ENCODE data around the gene NRG3.

NRG3 gene
- long read RNA-seq, partial matches to known transcripts: 0 of 2 reads
- long read RNA-seq, other reads (novel, unspliced or antisense): 2 of 2 reads

DNA sequence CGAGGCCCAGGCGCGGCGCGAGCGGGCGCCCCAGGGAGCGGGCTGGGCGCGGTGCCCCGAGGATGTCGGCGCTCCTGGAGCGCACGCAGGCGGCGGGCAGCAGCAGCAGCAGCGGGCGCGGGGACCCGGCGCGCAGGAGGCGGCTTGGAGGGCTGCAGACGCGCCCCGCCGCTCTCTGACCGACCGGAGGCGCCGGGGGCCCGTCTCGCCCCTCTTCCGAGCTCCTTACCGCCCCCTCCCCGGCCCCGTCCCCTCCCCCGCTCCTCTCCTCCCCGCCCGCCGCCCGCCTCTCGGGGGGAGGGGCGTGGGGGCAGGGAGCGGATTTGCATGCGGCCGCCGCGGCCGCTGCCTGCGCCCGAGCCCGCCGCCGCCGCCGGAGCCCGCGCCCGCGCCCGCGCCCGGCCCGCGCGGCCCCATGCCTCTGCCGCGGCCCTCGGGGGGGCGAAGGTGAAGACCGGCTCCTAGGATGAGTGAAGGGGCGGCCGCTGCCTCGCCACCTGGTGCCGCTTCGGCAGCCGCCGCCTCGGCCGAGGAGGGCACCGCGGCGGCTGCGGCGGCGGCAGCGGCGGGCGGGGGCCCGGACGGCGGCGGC lies at the start of gene NRG3:
Gene NRG3 (plus strand): TSS at position 320 of the 592 bp plus-strand sequence.
- no peak for DNase-seq (ENCODE audit: low read depth in 1 of 2, low spot score in 1 of 2)
- Histone ChIP-seq H3K27me3 (ENCODE audit: insufficient read depth, poor library complexity, severe bottlenecking) (peaks cover 30% of the 10 kb centered on the region), H3K27ac (replicated peaks) (no peak within 1 kb of the TSS), H3K4me3 (replicated peaks; ENCODE audit: insufficient read depth, low read length) (no peak within 1 kb of the TSS)
- TF ChIP-seq, protein P1, sequence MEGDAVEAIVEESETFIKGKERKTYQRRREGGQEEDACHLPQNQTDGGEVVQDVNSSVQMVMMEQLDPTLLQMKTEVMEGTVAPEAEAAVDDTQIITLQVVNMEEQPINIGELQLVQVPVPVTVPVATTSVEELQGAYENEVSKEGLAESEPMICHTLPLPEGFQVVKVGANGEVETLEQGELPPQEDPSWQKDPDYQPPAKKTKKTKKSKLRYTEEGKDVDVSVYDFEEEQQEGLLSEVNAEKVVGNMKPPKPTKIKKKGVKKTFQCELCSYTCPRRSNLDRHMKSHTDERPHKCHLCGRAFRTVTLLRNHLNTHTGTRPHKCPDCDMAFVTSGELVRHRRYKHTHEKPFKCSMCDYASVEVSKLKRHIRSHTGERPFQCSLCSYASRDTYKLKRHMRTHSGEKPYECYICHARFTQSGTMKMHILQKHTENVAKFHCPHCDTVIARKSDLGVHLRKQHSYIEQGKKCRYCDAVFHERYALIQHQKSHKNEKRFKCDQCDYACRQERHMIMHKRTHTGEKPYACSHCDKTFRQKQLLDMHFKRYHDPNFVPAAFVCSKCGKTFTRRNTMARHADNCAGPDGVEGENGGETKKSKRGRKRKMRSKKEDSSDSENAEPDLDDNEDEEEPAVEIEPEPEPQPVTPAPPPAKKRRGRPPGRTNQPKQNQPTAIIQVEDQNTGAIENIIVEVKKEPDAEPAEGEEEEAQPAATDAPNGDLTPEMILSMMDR (IDR thresholded peaks at IDR 0.05; ENCODE audit: insufficient read depth, low read length): no peak
- no peak for TF ChIP-seq GABPA (IDR thresholded peaks at IDR 0.05; ENCODE audit: low read depth)
- TF ChIP-seq POLR2AphosphoS5 (IDR thresholded peaks at IDR 0.05; ENCODE audit: low read depth): no peak
- no peak for TF ChIP-seq SPI1 (IDR thresholded peaks at IDR 0.05; ENCODE audit: borderline replicate concordance, low read depth)
- TF ChIP-seq, protein P2, sequence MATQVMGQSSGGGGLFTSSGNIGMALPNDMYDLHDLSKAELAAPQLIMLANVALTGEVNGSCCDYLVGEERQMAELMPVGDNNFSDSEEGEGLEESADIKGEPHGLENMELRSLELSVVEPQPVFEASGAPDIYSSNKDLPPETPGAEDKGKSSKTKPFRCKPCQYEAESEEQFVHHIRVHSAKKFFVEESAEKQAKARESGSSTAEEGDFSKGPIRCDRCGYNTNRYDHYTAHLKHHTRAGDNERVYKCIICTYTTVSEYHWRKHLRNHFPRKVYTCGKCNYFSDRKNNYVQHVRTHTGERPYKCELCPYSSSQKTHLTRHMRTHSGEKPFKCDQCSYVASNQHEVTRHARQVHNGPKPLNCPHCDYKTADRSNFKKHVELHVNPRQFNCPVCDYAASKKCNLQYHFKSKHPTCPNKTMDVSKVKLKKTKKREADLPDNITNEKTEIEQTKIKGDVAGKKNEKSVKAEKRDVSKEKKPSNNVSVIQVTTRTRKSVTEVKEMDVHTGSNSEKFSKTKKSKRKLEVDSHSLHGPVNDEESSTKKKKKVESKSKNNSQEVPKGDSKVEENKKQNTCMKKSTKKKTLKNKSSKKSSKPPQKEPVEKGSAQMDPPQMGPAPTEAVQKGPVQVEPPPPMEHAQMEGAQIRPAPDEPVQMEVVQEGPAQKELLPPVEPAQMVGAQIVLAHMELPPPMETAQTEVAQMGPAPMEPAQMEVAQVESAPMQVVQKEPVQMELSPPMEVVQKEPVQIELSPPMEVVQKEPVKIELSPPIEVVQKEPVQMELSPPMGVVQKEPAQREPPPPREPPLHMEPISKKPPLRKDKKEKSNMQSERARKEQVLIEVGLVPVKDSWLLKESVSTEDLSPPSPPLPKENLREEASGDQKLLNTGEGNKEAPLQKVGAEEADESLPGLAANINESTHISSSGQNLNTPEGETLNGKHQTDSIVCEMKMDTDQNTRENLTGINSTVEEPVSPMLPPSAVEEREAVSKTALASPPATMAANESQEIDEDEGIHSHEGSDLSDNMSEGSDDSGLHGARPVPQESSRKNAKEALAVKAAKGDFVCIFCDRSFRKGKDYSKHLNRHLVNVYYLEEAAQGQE (IDR thresholded peaks at IDR 0.05; ENCODE audit: insufficient replicate concordance, low read depth): no peak

DNA sequence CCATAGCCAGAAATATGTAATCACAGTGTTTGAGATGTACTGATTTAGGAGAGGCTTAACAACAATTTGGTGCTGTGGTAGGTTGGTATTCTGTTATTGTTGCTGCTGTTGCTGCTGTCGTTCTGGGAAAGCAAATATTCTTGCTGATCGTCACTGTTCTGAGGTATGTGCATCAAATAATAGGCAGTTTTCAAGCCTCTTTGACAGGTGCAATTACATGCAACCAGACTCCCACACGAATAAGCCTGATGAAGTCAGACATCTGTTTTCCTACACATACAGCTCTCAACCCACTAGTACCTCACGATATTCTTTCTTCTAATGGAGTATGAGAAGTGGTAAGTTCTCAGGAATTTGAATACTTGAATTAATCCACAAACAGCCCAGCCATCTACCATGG lies 46.7 kb upstream of the NRG3 start:
- Histone ChIP-seq H3K4me3 (replicated peaks; ENCODE audit: insufficient read depth, low read length) (no peak overlapping the region), H3K27ac (replicated peaks) (no peak overlapping the region), H3K27me3 (ENCODE audit: insufficient read depth, poor library complexity, severe bottlenecking) (no peaks in the 10 kb centered on the region)
- TF ChIP-seq, protein P1 (IDR thresholded peaks at IDR 0.05; ENCODE audit: insufficient read depth, low read length): no peak
- no peak for TF ChIP-seq SPI1 (IDR thresholded peaks at IDR 0.05; ENCODE audit: borderline replicate concordance, low read depth)
- no peak for TF ChIP-seq GABPA (IDR thresholded peaks at IDR 0.05; ENCODE audit: low read depth)
- TF ChIP-seq, protein P2 (IDR thresholded peaks at IDR 0.05; ENCODE audit: insufficient replicate concordance, low read depth): no peak
- TF ChIP-seq POLR2AphosphoS5 (IDR thresholded peaks at IDR 0.05; ENCODE audit: low read depth): no peak
- DNase-seq (ENCODE audit: low read depth in 1 of 2, low spot score in 1 of 2): no peak

DNA sequence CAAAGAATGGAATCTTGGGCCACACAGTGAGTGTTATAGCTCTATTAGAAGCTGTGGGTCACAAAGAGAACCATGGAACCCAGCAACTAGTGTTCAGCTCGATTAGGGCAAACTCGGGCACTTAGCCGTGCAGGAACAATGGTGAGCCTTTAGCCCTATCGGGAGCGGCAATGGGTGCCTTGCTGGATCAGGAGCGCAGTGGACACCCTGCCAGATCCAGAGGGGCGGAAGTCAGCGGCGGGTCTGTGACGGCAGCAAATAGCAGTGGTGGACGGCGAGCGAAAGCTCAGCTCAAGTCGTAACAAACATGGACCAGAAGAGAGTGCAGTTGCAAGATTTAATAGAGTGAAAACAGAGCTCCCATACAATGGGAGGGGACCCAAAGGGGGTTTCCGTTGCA lies 43.9 kb upstream of the NRG3 start:
- TF ChIP-seq, protein P1 (IDR thresholded peaks at IDR 0.05; ENCODE audit: insufficient read depth, low read length): no peak
- TF ChIP-seq, protein P2 (IDR thresholded peaks at IDR 0.05; ENCODE audit: insufficient replicate concordance, low read depth): no peak
- TF ChIP-seq SPI1 (IDR thresholded peaks at IDR 0.05; ENCODE audit: borderline replicate concordance, low read depth) (no peak), GABPA (IDR thresholded peaks at IDR 0.05; ENCODE audit: low read depth) (no peak), POLR2AphosphoS5 (IDR thresholded peaks at IDR 0.05; ENCODE audit: low read depth) (no peak)
- no peak for DNase-seq (ENCODE audit: low read depth in 1 of 2, low spot score in 1 of 2)
- Histone ChIP-seq H3K27me3 (ENCODE audit: insufficient read depth, poor library complexity, severe bottlenecking) (no peaks in the 10 kb centered on the region), H3K4me3 (replicated peaks; ENCODE audit: insufficient read depth, low read length) (no peak overlapping the region), H3K27ac (replicated peaks) (no peak overlapping the region)
